GM12892 (cell line): ENCODE data around the gene FBXO41.

Source experiments
- POLR2A ChIP-seq: IDR thresholded peaks from 2 replicates; pipeline ENCODE4 v1.6.1; 2011; ENCODE audit warnings: low read depth, low read length, control low read depth
- POLR2AphosphoS5 ChIP-seq: IDR thresholded peaks from 2 replicates; pipeline ENCODE4 v1.6.1; 2011; ENCODE audit warnings: low read depth, low read length, control low read depth
- TAF1 ChIP-seq: IDR thresholded peaks from 2 replicates; pipeline ENCODE4 v1.6.1; 2011; ENCODE audit warnings: low read depth, mild to moderate bottlenecking, control low read depth, low read length, borderline replicate concordance

- TF ChIP-seq POLR2A (no peak), POLR2AphosphoS5 (no peak), TAF1 (no peak)
These were observed 48.8 kb downstream of the FBXO41 start for GRCh38 chr2:73235315-73236028.
